HepG2 (cell line): ENCODE results near the gene UBE2M.

ENCODE experiments used
- MXI1 ChIP-seq: IDR thresholded peaks from 3 replicates; pipeline ENCODE4 v1.6.1; 2012; ENCODE audit warnings: low read depth, low read length, inconsistent platforms, borderline replicate concordance
- NFKBIZ ChIP-seq: IDR thresholded peaks from 2 replicates; pipeline ENCODE4 v1.6.1; 2018; ENCODE audit warnings: missing genetic modification reagents, missing compliant biosample characterization
- NR1H2 ChIP-seq: sonication (generic); formaldehyde crosslinking; IDR thresholded peaks from 2 replicates; pipeline ENCODE4 v1.8.1; 2022; ENCODE audit warnings: low read depth, missing genetic modification reagents, borderline replicate concordance
- SMARCE1 ChIP-seq: fragments of 450-650 bp; IDR thresholded peaks from 2 replicates; pipeline ENCODE4 v1.6.1; 2017; ENCODE audit warnings: borderline replicate concordance
- TCF7L2 ChIP-seq: IDR thresholded peaks from 2 replicates; pipeline ENCODE4 v1.6.1; 2011; ENCODE audit warnings: mild to moderate bottlenecking, low read depth, low read length, moderate library complexity
- YEATS2 ChIP-seq: sonication (generic); formaldehyde crosslinking; IDR thresholded peaks from 2 replicates; pipeline ENCODE4 v1.4.0; 2020; ENCODE audit warnings: missing genetic modification reagents, borderline replicate concordance
- ZBTB43 ChIP-seq: sonication (generic); formaldehyde crosslinking; conservative IDR thresholded peaks from 2 replicates; pipeline ENCODE4 v1.4.0; 2020; ENCODE audit warnings: missing genetic modification reagents

GRCh38 chr19:58568453-58569130 is 10.2 kb upstream of the UBE2M start:
- TF ChIP-seq TCF7L2 (no peak), NR1H2 (CRISPR knock-in tag) (no peak), YEATS2 (CRISPR knock-in tag) (no peak), SMARCE1 (no peak), MXI1 (no peak), NFKBIZ (no peak), ZBTB43 (CRISPR knock-in tag) (no peak)
